PC-9 (cell line): ENCODE data around the gene CPSF4L. TPM values are rescaled to one million over a fixed set of nuclear protein-coding genes. Genes with fewer than 3 reads are reported as not detected.

Experiments
- BruUV-seq: library from RNA; stranded (reverse); fragments of 400-500 nt; replicated peaks from 2 replicates; lab custom pipeline; 2021; lab: Mats Ljungman, UMichigan
- CTCF ChIA-PET: fragments of 300-600 bp; sonication (Branson Sonifier 250); formaldehyde crosslinking; loops from one replicate; lab custom pipeline; 2022; ENCODE audit warnings: antibody characterized with exemption; lab: Charles Lee
- POLR2A ChIA-PET: fragments of 300-600 bp; sonication (Branson Sonifier 250); formaldehyde crosslinking; loops from one replicate; lab custom pipeline; 2022; ENCODE audit warnings: antibody characterized with exemption; ENCODE audit not compliant: unreplicated experiment; lab: Charles Lee
- DNase-seq, 2 experiments: peaks; one replicate each; pipeline versions ENCODE4 v3.0.0 to v3.0.0-alpha.2; 2015 to 2022; ENCODE audit warnings: mixed read lengths in 1 of 2
- H2AFZ ChIP-seq: fragments of 200-600 bp; sonication (generic); 2 replicates; pipeline ENCODE4 v1.8.1; 2017; ENCODE audit warnings: antibody characterized with exemption
- H3F3A ChIP-seq: fragments of 200-600 bp; sonication (generic); 2 replicates; pipeline ENCODE4 v1.8.1; 2017; ENCODE audit warnings: antibody characterized with exemption, mild to moderate bottlenecking, low read depth; ENCODE audit not compliant: insufficient read depth
- H3K27ac ChIP-seq: fragments of 200-600 bp; sonication (generic); 2 replicates; pipeline ENCODE4 v1.6.1; 2016; ENCODE audit warnings: mixed run types
- H3K27me3 ChIP-seq: fragments of 200-600 bp; sonication (generic); 2 replicates; pipeline ENCODE4 v1.6.1; 2016; ENCODE audit warnings: low read depth, mixed run types; ENCODE audit not compliant: insufficient read depth
- H3K36me3 ChIP-seq: fragments of 200-600 bp; sonication (generic); 2 replicates; pipeline ENCODE4 v1.6.1; 2016; ENCODE audit warnings: low read depth, mixed run types
- H3K4me1 ChIP-seq: fragments of 200-600 bp; sonication (generic); replicated peaks from 2 replicates; pipeline ENCODE4 v1.6.1; 2016; ENCODE audit warnings: mixed run types; ENCODE audit not compliant: insufficient read depth
- H3K4me2 ChIP-seq: fragments of 200-600 bp; sonication (generic); 2 replicates; pipeline ENCODE4 v1.6.1; 2017; ENCODE audit warnings: mixed run types
- H3K4me3 ChIP-seq: fragments of 200-600 bp; sonication (generic); 2 replicates; pipeline ENCODE4 v1.6.1; 2016; ENCODE audit warnings: mixed run types
- H3K79me2 ChIP-seq: fragments of 200-600 bp; sonication (generic); 2 replicates; pipeline ENCODE4 v1.6.1; 2017; ENCODE audit warnings: low read depth, mixed run types
- H3K9me2 ChIP-seq: fragments of 200-600 bp; sonication (generic); 2 replicates; pipeline ENCODE4 v1.8.1; 2017; ENCODE audit warnings: mild to moderate bottlenecking; ENCODE audit not compliant: insufficient read depth
- H3K9me3 ChIP-seq: fragments of 200-600 bp; sonication (generic); 2 replicates; pipeline ENCODE4 v1.8.1; 2016; ENCODE audit warnings: low read depth; ENCODE audit not compliant: insufficient read depth
- H4K20me1 ChIP-seq: fragments of 200-600 bp; sonication (generic); 2 replicates; pipeline ENCODE4 v1.8.1; 2017; ENCODE audit not compliant: insufficient read depth
- EZH2 ChIP-seq: fragments of 200-600 bp; sonication (generic); IDR thresholded peaks from 2 replicates; pipeline ENCODE4 v1.8.0; 2017; ENCODE audit warnings: antibody characterized with exemption, low read depth
- intact Hi-C: fragments of 100-400 bp; cut with micrococcal nuclease; formaldehyde crosslinking; loops from one replicate; pipeline ENCODE4 v1.10.0; 2022; ENCODE audit not compliant: unreplicated experiment
- total RNA-seq: library from RNA; stranded (reverse); gene quantifications from 2 replicates; pipeline ENCODE4 v1.2.3, GENCODE V29; 2021
- TF ChIP-seq, protein P1 (sequence below): fragments of 200-600 bp; sonication (generic); conservative IDR thresholded peaks from 2 replicates; pipeline ENCODE4 v1.6.1; 2017; ENCODE audit warnings: mixed run types, antibody characterized with exemption, mild to moderate bottlenecking, moderate library complexity

Gene CPSF4L
- total RNA-seq, 1 experiment from 2014 or later, result 0.52 TPM

DNA sequence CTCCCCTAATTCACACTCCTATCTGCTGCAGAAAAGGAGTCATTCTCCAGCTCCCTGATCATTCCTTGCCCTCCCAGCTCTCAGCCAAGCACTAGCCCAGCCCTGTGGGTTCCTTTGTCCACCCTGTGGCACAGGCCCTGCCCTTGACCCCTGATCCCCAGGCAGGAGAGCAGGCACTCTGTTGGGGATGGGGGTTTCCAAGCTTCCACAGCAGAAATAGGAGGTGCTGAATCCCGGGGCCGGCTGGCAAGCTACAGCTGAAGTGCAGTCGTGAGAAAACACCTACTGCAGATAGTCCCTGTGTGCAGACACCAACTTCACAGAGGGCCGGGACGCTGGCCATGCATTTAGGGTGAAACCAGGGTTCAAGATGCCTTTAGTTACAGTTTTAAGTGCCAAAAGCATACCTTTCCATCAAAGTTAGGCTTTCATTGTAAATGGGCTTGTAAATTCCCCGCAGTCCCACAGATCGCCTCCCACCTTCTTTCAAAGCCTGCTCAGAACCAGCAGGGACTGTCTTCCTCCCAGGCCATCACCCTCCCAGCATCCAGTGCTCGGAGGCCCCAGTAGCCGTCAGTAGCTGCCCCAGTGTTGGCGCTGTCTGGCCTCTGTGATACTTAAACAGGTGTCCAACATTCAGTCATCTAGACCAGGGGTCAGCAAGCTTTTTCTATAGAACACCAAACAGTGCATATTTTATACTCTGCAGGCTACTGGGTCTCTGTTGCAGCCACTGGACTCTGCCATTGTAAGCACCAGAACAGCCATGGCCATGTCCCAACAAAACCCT is 10.6 kb downstream of the CPSF4L start:
- H3F3A ChIP-seq, result no peaks in the 10 kb centered on the region
- no peaks in the 10 kb centered on the region for H3K4me1 ChIP-seq
- H4K20me1 ChIP-seq, result no peaks in the 10 kb centered on the region
- CTCF ChIA-PET, result no interaction called here
- no peak overlapping the region for H2AFZ ChIP-seq
- no peaks in the 10 kb centered on the region for H3K9me2 ChIP-seq
- POLR2A ChIA-PET, result no interaction called here
- intact Hi-C loops, result loop anchor here (10.0 kb wide), 1 partner anchor 924 kb away; no protein-coding TSS in a partner anchor
- no peak for DNase-seq
- H3K4me3 ChIP-seq, result no peak overlapping the region
- no TSS peak for BruUV-seq
- no peak overlapping the region for H3K27ac ChIP-seq
- no peaks in the 10 kb centered on the region for H3K79me2 ChIP-seq
- H3K4me2 ChIP-seq, result no peak overlapping the region
- H3K36me3 ChIP-seq, result no peaks in the 10 kb centered on the region
- no peaks in the 10 kb centered on the region for H3K27me3 ChIP-seq
- TF ChIP-seq, protein P1, sequence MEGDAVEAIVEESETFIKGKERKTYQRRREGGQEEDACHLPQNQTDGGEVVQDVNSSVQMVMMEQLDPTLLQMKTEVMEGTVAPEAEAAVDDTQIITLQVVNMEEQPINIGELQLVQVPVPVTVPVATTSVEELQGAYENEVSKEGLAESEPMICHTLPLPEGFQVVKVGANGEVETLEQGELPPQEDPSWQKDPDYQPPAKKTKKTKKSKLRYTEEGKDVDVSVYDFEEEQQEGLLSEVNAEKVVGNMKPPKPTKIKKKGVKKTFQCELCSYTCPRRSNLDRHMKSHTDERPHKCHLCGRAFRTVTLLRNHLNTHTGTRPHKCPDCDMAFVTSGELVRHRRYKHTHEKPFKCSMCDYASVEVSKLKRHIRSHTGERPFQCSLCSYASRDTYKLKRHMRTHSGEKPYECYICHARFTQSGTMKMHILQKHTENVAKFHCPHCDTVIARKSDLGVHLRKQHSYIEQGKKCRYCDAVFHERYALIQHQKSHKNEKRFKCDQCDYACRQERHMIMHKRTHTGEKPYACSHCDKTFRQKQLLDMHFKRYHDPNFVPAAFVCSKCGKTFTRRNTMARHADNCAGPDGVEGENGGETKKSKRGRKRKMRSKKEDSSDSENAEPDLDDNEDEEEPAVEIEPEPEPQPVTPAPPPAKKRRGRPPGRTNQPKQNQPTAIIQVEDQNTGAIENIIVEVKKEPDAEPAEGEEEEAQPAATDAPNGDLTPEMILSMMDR, result no peak
- no peak for TF ChIP-seq EZH2
- H3K9me3 ChIP-seq, result no peaks in the 10 kb centered on the region

DNA sequence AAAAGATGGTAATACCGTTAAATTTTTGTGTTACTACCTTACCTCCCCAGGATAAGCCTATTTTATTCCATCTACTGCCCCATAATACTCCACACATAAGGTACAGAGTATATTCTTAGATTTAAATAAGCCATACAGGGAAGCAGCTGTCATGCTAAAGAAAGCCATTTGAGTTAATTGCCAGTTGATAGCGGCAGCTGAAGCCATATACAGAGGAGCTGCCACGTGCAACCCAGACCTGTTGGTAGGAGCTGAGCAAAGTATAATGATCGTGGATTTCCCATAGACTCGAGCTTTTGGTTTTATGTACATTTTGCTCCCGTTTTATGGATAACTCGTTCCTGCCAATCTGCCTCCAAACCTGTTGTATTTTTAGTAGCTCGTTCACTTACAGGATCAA is 12.0 kb downstream of the CPSF4L start:
- H3K9me2 ChIP-seq, result no peaks in the 10 kb centered on the region
- no peaks in the 10 kb centered on the region for H3K36me3 ChIP-seq
- H3F3A ChIP-seq, result no peaks in the 10 kb centered on the region
- TF ChIP-seq, protein P1, result no peak
- no peak for TF ChIP-seq EZH2
- ChIA-PET POLR2A (interaction anchor here (0.7 kb wide), 1 partner anchor 35 kb away, joined by 4 read pairs; no protein-coding TSS in a partner anchor), CTCF (no interaction called here)
- no peaks in the 10 kb centered on the region for H3K27me3 ChIP-seq
- H4K20me1 ChIP-seq, result no peaks in the 10 kb centered on the region
- no peak for DNase-seq
- intact Hi-C loops, result loop anchor here (10.0 kb wide), 1 partner anchor 925 kb away; no protein-coding TSS in a partner anchor
- H3K9me3 ChIP-seq, result no peaks in the 10 kb centered on the region
- no peaks in the 10 kb centered on the region for H3K79me2 ChIP-seq
- no peak overlapping the region for H3K4me3 ChIP-seq
- H3K4me1 ChIP-seq, result no peaks in the 10 kb centered on the region
- no peak overlapping the region for H2AFZ ChIP-seq
- no peak overlapping the region for H3K27ac ChIP-seq
- no peak overlapping the region for H3K4me2 ChIP-seq
- BruUV-seq, result no TSS peak

- Histone ChIP-seq H4K20me1 (no peaks in the 10 kb centered on the region), H3K9me2 (no peaks in the 10 kb centered on the region), H3F3A (no peaks in the 10 kb centered on the region), H3K4me1 (no peaks in the 10 kb centered on the region), H3K36me3 (no peaks in the 10 kb centered on the region), H3K27me3 (no peaks in the 10 kb centered on the region), H3K79me2 (no peaks in the 10 kb centered on the region), H3K4me2 (no peak overlapping the region), H2AFZ (no peak overlapping the region), H3K4me3 (no peak overlapping the region), H3K9me3 (no peaks in the 10 kb centered on the region), H3K27ac (no peak overlapping the region)
- DNase-seq, result no peak
- no peak for TF ChIP-seq EZH2
- TF ChIP-seq, protein P1, result no peak
- BruUV-seq, result no TSS peak
- intact Hi-C loops, result no loop called here
- CTCF ChIA-PET, result interaction anchor here (0.6 to 1.4 kb wide), 2 partner anchors 122 to 360 kb away, joined by 3 read pairs; no protein-coding TSS in a partner anchor
- POLR2A ChIA-PET, result no interaction called here
Observed at GRCh38 chr17:73248532-73248931, 13.1 kb downstream of the CPSF4L start.
